ENCODE results near the gene TNRC6C.
A peak's percentile ranks its signal among the peaks of the same experiment; 100 is the strongest.

The TNRC6C gene

GRCh38 chr17:78148286-78149016 lies 189.9 kb downstream of the TNRC6C start:
- no peak for TF ChIP-seq CTCF (IDR thresholded peaks at IDR 0.05; ENCODE audit: insufficient read depth, low read depth, low read length, missing control alignments)
- no peak for DNase-seq (ENCODE audit: low read depth)
- no peak overlapping the region for H3K4me3 ChIP-seq (ENCODE audit: low read length)

GRCh38 chr17:78151514-78152008 lies 193.1 kb downstream of the TNRC6C start:
- TF ChIP-seq CTCF (IDR thresholded peaks at IDR 0.05; ENCODE audit: insufficient read depth, low read depth, low read length, missing control alignments), result no peak
- peak; percentile 96 for DNase-seq (ENCODE audit: low read depth)
- no peak overlapping the region for H3K4me3 ChIP-seq (ENCODE audit: low read length)

GRCh38 chr17:78154903-78155811 lies 196.7 kb downstream of the TNRC6C start:
- no peak for TF ChIP-seq CTCF (IDR thresholded peaks at IDR 0.05; ENCODE audit: insufficient read depth, low read depth, low read length, missing control alignments)
- peak; percentile 88 for DNase-seq (ENCODE audit: low read depth)
- no peak overlapping the region for H3K4me3 ChIP-seq (ENCODE audit: low read length)
